PC-9 (cell line): ENCODE results near the gene RIPOR2. TPM values are rescaled to one million over a fixed set of nuclear protein-coding genes. Genes with fewer than 3 reads are reported as not detected.

Experiments used
- BruUV-seq: library from RNA; stranded (reverse); fragments of 400-500 nt; replicated peaks from 2 replicates; lab custom pipeline; 2021; lab: Mats Ljungman, UMichigan
- CTCF ChIA-PET: fragments of 300-600 bp; sonication (Branson Sonifier 250); formaldehyde crosslinking; loops from one replicate; lab custom pipeline; 2022; ENCODE audit warnings: antibody characterized with exemption; lab: Charles Lee
- POLR2A ChIA-PET: fragments of 300-600 bp; sonication (Branson Sonifier 250); formaldehyde crosslinking; loops from one replicate; lab custom pipeline; 2022; ENCODE audit warnings: antibody characterized with exemption; ENCODE audit not compliant: unreplicated experiment; lab: Charles Lee
- DNase-seq, 2 experiments: peaks; one replicate each; pipeline versions ENCODE4 v3.0.0 to v3.0.0-alpha.2; 2015 to 2022; ENCODE audit warnings: mixed read lengths in 1 of 2
- H2AFZ ChIP-seq: fragments of 200-600 bp; sonication (generic); 2 replicates; pipeline ENCODE4 v1.8.1; 2017; ENCODE audit warnings: antibody characterized with exemption
- H3F3A ChIP-seq: fragments of 200-600 bp; sonication (generic); 2 replicates; pipeline ENCODE4 v1.8.1; 2017; ENCODE audit warnings: antibody characterized with exemption, mild to moderate bottlenecking, low read depth; ENCODE audit not compliant: insufficient read depth
- H3K27ac ChIP-seq: fragments of 200-600 bp; sonication (generic); 2 replicates; pipeline ENCODE4 v1.6.1; 2016; ENCODE audit warnings: mixed run types
- H3K27me3 ChIP-seq: fragments of 200-600 bp; sonication (generic); 2 replicates; pipeline ENCODE4 v1.6.1; 2016; ENCODE audit warnings: low read depth, mixed run types; ENCODE audit not compliant: insufficient read depth
- H3K36me3 ChIP-seq: fragments of 200-600 bp; sonication (generic); 2 replicates; pipeline ENCODE4 v1.6.1; 2016; ENCODE audit warnings: low read depth, mixed run types
- H3K4me1 ChIP-seq: fragments of 200-600 bp; sonication (generic); replicated peaks from 2 replicates; pipeline ENCODE4 v1.6.1; 2016; ENCODE audit warnings: mixed run types; ENCODE audit not compliant: insufficient read depth
- H3K4me2 ChIP-seq: fragments of 200-600 bp; sonication (generic); 2 replicates; pipeline ENCODE4 v1.6.1; 2017; ENCODE audit warnings: mixed run types
- H3K4me3 ChIP-seq: fragments of 200-600 bp; sonication (generic); 2 replicates; pipeline ENCODE4 v1.6.1; 2016; ENCODE audit warnings: mixed run types
- H3K79me2 ChIP-seq: fragments of 200-600 bp; sonication (generic); 2 replicates; pipeline ENCODE4 v1.6.1; 2017; ENCODE audit warnings: low read depth, mixed run types
- H3K9me2 ChIP-seq: fragments of 200-600 bp; sonication (generic); 2 replicates; pipeline ENCODE4 v1.8.1; 2017; ENCODE audit warnings: mild to moderate bottlenecking; ENCODE audit not compliant: insufficient read depth
- H3K9me3 ChIP-seq: fragments of 200-600 bp; sonication (generic); 2 replicates; pipeline ENCODE4 v1.8.1; 2016; ENCODE audit warnings: low read depth; ENCODE audit not compliant: insufficient read depth
- H4K20me1 ChIP-seq: fragments of 200-600 bp; sonication (generic); 2 replicates; pipeline ENCODE4 v1.8.1; 2017; ENCODE audit not compliant: insufficient read depth
- CTCF ChIP-seq: fragments of 200-600 bp; sonication (generic); conservative IDR thresholded peaks from 2 replicates; pipeline ENCODE4 v1.6.1; 2017; ENCODE audit warnings: mixed run types, antibody characterized with exemption, mild to moderate bottlenecking, moderate library complexity
- EZH2 ChIP-seq: fragments of 200-600 bp; sonication (generic); IDR thresholded peaks from 2 replicates; pipeline ENCODE4 v1.8.0; 2017; ENCODE audit warnings: antibody characterized with exemption, low read depth
- intact Hi-C: fragments of 100-400 bp; cut with micrococcal nuclease; formaldehyde crosslinking; loops from one replicate; pipeline ENCODE4 v1.10.0; 2022; ENCODE audit not compliant: unreplicated experiment
- total RNA-seq: library from RNA; stranded (reverse); gene quantifications from 2 replicates; pipeline ENCODE4 v1.2.3, GENCODE V29; 2021

Gene RIPOR2
- total RNA-seq, 1 experiment from 2014 or later, result 0.94 TPM

GRCh38 chr6:24833711-24834386, 101.9 kb downstream of the RIPOR2 start:
- Histone ChIP-seq H3K4me2 (no peak overlapping the region), H3F3A (no peaks in the 10 kb centered on the region), H3K4me3 (no peak overlapping the region), H2AFZ (no peak overlapping the region), H3K9me3 (no peaks in the 10 kb centered on the region), H3K27ac (no peak overlapping the region), H3K36me3 (no peaks in the 10 kb centered on the region), H3K79me2 (no peaks in the 10 kb centered on the region), H3K9me2 (no peaks in the 10 kb centered on the region), H3K27me3 (no peaks in the 10 kb centered on the region), H4K20me1 (no peaks in the 10 kb centered on the region), H3K4me1 (no peaks in the 10 kb centered on the region)
- POLR2A ChIA-PET, result no interaction called here
- CTCF ChIA-PET, result no interaction called here
- DNase-seq, result no peak
- intact Hi-C loops, result no loop called here
- BruUV-seq, result no TSS peak
- TF ChIP-seq CTCF (no peak), EZH2 (no peak)

GRCh38 chr6:24832794-24833193, 103.0 kb downstream of the RIPOR2 start:
- H3K4me2 ChIP-seq, result no peak overlapping the region
- no peaks in the 10 kb centered on the region for H3K27me3 ChIP-seq
- POLR2A ChIA-PET, result no interaction called here
- intact Hi-C loops, result no loop called here
- H3K4me1 ChIP-seq, result no peaks in the 10 kb centered on the region
- H3K9me2 ChIP-seq, result no peaks in the 10 kb centered on the region
- BruUV-seq, result no TSS peak
- no peaks in the 10 kb centered on the region for H3K79me2 ChIP-seq
- no peaks in the 10 kb centered on the region for H3K9me3 ChIP-seq
- no peak for DNase-seq
- H3K4me3 ChIP-seq, result no peak overlapping the region
- no peak overlapping the region for H2AFZ ChIP-seq
- CTCF ChIA-PET, result no interaction called here
- H3K36me3 ChIP-seq, result no peaks in the 10 kb centered on the region
- H4K20me1 ChIP-seq, result no peaks in the 10 kb centered on the region
- no peaks in the 10 kb centered on the region for H3F3A ChIP-seq
- no peak overlapping the region for H3K27ac ChIP-seq
- TF ChIP-seq EZH2 (no peak), CTCF (no peak)

DNA sequence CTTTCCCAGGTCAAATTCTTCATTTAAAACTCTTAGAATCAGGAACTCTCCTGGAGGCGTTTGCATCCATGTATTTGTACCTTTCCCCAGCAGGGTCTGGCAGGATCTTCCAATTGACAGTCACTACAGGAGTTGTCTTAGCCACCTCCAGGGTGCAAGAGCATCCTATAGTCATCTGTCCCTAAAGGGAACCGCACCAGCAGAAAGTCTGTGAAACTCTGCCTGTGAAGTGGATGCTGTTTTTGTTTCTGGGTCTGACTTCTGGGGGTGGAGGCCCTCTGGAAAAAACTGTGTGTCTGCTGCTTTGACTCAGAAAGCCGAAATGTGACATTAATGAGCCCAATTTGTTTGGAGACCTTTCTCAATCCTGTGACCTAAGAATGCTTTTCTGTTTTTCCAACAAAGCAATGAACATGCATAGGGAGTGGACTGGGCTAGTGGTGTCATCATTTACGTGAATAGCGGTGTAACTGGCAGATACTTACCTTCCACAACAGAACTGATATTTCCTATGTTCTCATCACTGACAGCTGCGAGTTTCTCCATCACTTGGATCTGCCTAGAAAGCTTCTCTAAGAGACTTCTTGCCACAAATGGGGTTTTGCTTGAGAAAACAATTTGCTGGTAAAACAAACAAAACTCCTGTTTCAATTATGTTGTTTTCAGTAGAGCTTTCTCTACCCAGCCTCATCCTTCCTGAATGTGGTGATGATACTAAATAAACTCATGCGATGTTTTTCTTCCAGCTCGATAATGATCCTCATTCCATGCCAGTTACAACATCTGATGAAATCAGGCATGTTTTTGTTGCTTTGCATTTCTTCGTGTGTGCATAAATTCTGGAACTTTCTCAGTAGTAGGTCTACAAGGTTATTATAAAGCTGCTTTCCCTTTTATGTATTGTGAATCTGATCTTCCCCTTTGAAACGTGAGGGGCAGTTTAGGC, 103.7 kb downstream of the RIPOR2 start:
- H3K9me2 ChIP-seq, result no peaks in the 10 kb centered on the region
- no peaks in the 10 kb centered on the region for H3K27me3 ChIP-seq
- no peaks in the 10 kb centered on the region for H3K36me3 ChIP-seq
- H3K4me3 ChIP-seq, result no peak overlapping the region
- POLR2A ChIA-PET, result no interaction called here
- DNase-seq, result no peak
- intact Hi-C loops, result no loop called here
- no peak overlapping the region for H3K27ac ChIP-seq
- no peak overlapping the region for H2AFZ ChIP-seq
- H4K20me1 ChIP-seq, result no peaks in the 10 kb centered on the region
- no peaks in the 10 kb centered on the region for H3F3A ChIP-seq
- TF ChIP-seq EZH2 (no peak), CTCF (no peak)
- no peaks in the 10 kb centered on the region for H3K79me2 ChIP-seq
- H3K4me2 ChIP-seq, result no peak overlapping the region
- CTCF ChIA-PET, result no interaction called here
- no TSS peak for BruUV-seq
- no peaks in the 10 kb centered on the region for H3K9me3 ChIP-seq
- H3K4me1 ChIP-seq, result no peaks in the 10 kb centered on the region
